NCI-H146 treated with DMSO at 0.1 percent for 48 hours (cell line): ENCODE data around the gene DLL3.

Experiments used
- DNase-seq: peaks from one replicate; lab custom pipeline; 2025; ENCODE audit not compliant: unreplicated experiment; lab: John Stamatoyannopoulos, UW

Gene DLL3

GRCh38 chr19:39515551-39516191 is 16.9 kb downstream of the DLL3 start:
- DNase-seq = no peak

- no peak for DNase-seq
Observed at GRCh38 chr19:39516270-39516669, 17.5 kb downstream of the DLL3 start.

- no peak for DNase-seq
Observed at GRCh38 chr19:39517432-39517831, 18.7 kb downstream of the DLL3 start.

- no peak for DNase-seq
Observed at GRCh38 chr19:39518458-39518857, 19.7 kb downstream of the DLL3 start.

DNA sequence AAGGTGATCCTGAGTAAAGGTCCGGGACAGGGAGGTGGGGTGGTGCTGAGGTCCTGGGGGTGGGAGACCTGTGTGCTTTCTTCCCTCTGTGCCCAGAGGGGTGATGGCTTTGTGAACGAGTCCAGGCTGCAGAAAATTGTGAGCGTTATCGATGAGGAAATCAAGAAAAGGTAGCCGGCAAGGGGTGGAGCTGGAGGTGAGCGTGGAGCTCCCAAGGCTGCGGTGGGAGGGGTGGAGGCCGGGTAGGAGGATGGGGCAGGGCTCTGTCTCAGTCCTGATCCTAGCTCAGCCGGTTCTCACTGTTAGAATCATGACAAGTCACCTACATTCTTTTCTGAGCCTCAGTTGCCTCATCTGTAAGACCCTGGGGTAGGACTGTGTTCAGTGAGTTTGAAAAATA is 20.2 kb downstream of the DLL3 start:
- no peak for DNase-seq

DNA sequence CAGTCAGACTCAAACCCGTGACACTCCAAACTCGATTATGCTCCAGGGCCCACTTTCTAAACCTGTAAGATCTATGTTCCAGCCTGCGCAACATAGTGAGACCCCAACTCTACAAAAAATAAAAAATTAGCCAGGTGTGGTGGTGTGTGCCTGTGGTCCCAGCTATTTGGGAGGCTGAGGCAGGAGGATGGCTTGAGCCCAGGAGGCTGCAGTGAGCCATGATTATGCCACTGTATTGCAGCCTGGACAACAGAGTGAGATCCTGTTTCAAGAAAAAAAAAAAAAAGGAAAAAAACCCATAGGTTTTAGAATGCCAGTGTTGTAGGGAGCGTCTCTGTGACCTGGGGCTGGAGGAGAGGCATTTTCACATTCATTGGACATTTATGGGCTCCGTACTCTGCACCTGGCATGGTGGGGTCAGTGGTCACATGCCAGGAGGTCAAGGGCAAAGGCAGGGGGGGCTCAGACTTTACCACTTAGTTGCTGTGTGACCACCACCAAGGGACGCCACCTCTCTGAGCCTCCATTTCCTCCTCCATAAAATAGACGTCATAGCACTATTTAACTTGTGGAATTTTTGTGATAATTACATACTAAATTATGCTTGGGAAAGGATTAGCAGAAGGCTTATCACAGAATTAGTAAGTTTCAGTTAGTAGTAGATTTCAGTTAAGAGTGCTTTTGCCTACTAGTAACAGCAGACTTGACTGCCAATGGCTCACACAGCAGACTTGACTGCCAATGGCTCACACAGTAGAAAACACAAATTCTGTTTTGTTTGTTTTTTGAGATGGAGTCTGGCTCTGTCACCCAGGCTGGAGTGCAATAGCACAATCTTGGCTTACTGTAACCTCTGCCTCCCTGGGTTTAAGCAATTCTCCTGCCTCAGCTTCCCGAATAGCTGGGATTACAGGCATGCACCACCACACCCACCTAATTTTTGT is 22.1 kb downstream of the DLL3 start:
- no peak for DNase-seq

- no peak for DNase-seq
Observed at GRCh38 chr19:39524495-39524894, 25.7 kb downstream of the DLL3 start.

DNA sequence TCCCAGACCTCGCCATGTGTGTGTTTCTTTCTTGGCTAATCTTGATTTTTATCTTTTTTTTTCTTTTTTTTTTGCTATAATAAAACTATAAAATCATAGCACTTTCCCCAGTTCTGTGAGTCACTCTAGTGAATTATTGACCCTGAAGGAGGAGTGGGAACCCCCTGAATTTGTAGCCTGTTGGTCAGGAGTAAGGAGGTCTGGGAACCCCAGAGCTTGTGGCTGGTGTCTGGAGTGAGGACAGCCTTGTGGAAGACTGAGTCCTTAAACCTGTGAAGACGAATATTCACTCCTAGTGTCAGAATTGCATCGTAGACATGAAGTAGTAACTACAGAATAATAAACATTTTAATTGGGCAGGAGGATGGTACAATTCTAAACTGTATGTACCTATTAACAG is 26.5 kb downstream of the DLL3 start:
- no peak for DNase-seq

- no peak for DNase-seq
Observed at GRCh38 chr19:39531834-39532232, 33.1 kb downstream of the DLL3 start.

GRCh38 chr19:39532233-39533002 is 33.7 kb downstream of the DLL3 start, which contains the start of gene EID2B:
TSS of gene EID2B (minus strand) at chr19:39532852. CDS start at chr19:39532802, 50 bp downstream.
- DNase-seq = peak; percentile 95

GRCh38 chr19:39533003-39533512 is 34.3 kb downstream of the DLL3 start:
- no peak for DNase-seq

DNA sequence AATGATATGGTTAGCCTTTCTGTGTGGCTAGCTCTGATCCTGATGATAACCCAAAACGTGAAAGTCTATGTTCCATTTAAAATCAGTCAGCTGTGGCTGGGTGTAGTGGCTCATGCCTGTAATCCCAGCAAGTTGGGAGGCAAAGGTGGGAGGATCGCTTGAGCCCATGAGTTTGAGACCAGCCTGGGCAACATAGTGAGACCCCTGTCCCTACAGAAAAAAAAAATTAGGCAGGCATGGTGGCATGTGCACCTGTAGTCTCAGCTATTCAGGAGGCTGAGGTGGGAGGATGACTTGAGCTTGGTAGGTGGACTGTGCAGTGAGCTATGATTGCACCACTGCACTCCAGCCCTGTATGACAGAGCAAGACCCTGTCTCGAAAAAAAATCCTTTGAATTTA is 35.0 kb downstream of the DLL3 start:
- DNase-seq = no peak

DNA sequence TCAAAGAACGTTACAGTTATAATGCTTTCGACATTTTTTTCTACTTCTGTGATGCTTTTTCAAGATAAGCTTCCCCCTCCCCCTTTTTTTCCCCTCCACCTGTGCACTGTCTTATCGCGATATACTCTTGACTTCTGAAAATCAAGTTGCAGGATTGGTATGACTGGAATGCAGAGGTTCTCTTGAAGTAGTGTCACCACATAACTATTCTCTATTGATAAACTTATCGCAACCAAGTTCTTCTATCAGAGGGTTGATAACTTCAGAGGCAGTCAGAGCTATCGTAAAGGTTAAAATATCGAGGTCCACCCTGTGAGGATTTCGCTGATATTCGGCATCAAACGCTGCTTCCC is 40.4 kb downstream of the DLL3 start:
- DNase-seq = no peak

DNA sequence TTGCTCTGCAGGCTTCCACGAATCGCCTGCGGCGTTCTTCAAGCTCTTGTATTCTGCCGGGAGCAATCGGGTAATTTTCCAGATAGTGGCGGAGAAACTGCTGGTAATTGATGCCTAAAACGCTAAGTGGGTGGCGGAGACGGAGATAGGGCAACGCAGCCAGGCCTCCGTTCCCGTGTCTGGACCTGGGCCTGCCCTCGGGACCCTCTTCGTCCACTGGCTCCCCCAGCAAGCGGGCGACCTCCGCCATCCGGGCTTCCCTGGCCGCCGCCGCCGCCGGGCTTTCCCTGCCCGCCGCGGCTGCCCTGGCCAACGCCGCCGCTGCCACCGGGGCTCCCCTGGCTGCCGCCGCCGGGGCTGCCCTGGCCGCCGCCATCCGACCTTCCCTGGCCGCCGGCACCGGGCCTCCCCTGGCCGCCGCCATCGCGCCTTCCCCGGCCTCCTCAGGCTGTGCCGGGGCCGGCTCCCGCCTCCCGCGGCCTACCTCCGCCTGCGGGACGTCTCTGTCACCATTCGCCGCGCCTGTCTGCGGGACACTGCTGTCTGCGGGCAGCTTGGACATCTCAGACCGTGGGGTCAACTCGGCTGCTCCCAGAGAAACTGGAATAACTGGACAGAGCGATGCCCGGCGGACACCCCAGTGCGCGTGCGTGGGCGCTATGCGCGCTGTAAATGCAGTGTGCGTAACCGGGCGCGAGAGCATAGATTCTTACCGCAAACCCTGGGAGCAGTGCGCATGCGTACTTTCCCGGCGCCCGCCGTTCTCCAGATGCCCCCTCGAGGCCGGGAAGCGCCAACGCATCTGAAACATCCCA is 41.0 kb downstream of the DLL3 start, which contains the start of gene EID2:
EID2 (minus strand) TSS at position 644 of the 815 bp plus-strand sequence; CDS start at position 562, 82 bp downstream.
- DNase-seq = peak; percentile 95

- no peak for DNase-seq
Observed at GRCh38 chr19:39540333-39540673, 41.6 kb downstream of the DLL3 start.

GRCh38 chr19:39542206-39542605 is 43.5 kb downstream of the DLL3 start:
- peak; percentile 83 for DNase-seq

- no peak for DNase-seq
Observed at GRCh38 chr19:39543477-39543857, 44.7 kb downstream of the DLL3 start.

GRCh38 chr19:39544226-39544903 is 45.6 kb downstream of the DLL3 start:
- DNase-seq = no peak

- DNase-seq = no peak
Observed at GRCh38 chr19:39544911-39545310, 46.2 kb downstream of the DLL3 start.

- no peak for DNase-seq
Observed at GRCh38 chr19:39546599-39546998, 47.9 kb downstream of the DLL3 start.
